Hepatocyte (in vitro differentiated cells): Measurements from ENCODE around the gene TMEM51. TPM values are rescaled to one million over a fixed set of nuclear protein-coding genes. Genes with fewer than 3 reads are reported as not detected.

ENCODE experiments used
- DNase-seq: peaks from one replicate; pipeline ENCODE4 v3.0.0-alpha.2; 2016; ENCODE audit warnings: low spot score
- H2AFZ ChIP-seq: fragments of 200-600 bp; sonication (generic); 2 replicates; pipeline ENCODE4 v1.6.0; 2016; ENCODE audit warnings: antibody characterized with exemption, mild to moderate bottlenecking
- H3K27ac ChIP-seq: fragments of 200-600 bp; sonication (generic); 2 replicates; pipeline ENCODE4 v1.5.1; 2016; ENCODE audit warnings: mild to moderate bottlenecking
- H3K27me3 ChIP-seq: fragments of 200-600 bp; sonication (generic); 2 replicates; pipeline ENCODE4 v1.6.1; 2016
- H3K36me3 ChIP-seq: fragments of 200-600 bp; sonication (generic); replicated peaks from 2 replicates; pipeline ENCODE4 v1.5.1; 2016; ENCODE audit warnings: low read depth; ENCODE audit not compliant: insufficient read depth
- H3K4me1 ChIP-seq: fragments of 200-600 bp; sonication (generic); 2 replicates; pipeline ENCODE4 v1.5.1; 2016; ENCODE audit warnings: mild to moderate bottlenecking, moderate library complexity; ENCODE audit not compliant: insufficient read depth
- H3K4me2 ChIP-seq: fragments of 200-600 bp; sonication (generic); 2 replicates; pipeline ENCODE4 v1.6.0; 2016
- H3K4me3 ChIP-seq: fragments of 200-600 bp; sonication (generic); 2 replicates; pipeline ENCODE4 v1.5.1; 2016; ENCODE audit warnings: mild to moderate bottlenecking
- H3K79me2 ChIP-seq: fragments of 200-600 bp; sonication (generic); 2 replicates; pipeline ENCODE4 v1.6.0; 2017; ENCODE audit warnings: mild to moderate bottlenecking
- H3K9me2 ChIP-seq: fragments of 200-600 bp; sonication (generic); replicated peaks from 2 replicates; pipeline ENCODE4 v1.6.0; 2017; ENCODE audit warnings: mild to moderate bottlenecking; ENCODE audit not compliant: insufficient read depth
- H3K9me3 ChIP-seq: fragments of 200-600 bp; sonication (generic); 2 replicates; pipeline ENCODE4 v1.5.1; 2016; ENCODE audit warnings: low read depth, mild to moderate bottlenecking
- H4K20me1 ChIP-seq: fragments of 200-600 bp; sonication (generic); 2 replicates; pipeline ENCODE4 v1.6.0; 2016; ENCODE audit warnings: mild to moderate bottlenecking; ENCODE audit not compliant: insufficient read depth, poor library complexity, severe bottlenecking
- EZH2 ChIP-seq: fragments of 200-600 bp; sonication (generic); IDR thresholded peaks from 2 replicates; pipeline ENCODE4 v1.6.1; 2016; ENCODE audit warnings: antibody characterized with exemption, mild to moderate bottlenecking, borderline replicate concordance
- EZH2phosphoT487 ChIP-seq: fragments of 200-600 bp; sonication (generic); IDR thresholded peaks from one replicate; pipeline ENCODE4 v1.6.1; 2018; ENCODE audit warnings: antibody characterized with exemption, mild to moderate bottlenecking, low read depth, moderate library complexity; ENCODE audit not compliant: unreplicated experiment, severe bottlenecking
- WGBS: methylation state at CpG from one replicate; pipeline ENCODE4 v1.1.6; 2016; ENCODE audit warnings: low lambda C conversion rate; ENCODE audit errors: missing lambda C conversion rate; 5-methylcytosine and 5-hydroxymethylcytosine counted together
- polyA plus RNA-seq: library from polyadenylated mRNA; unstranded; fragments of >200 nt; fragmentation: Nextera tagmentation; extraction: Ambion mirVana; gene quantifications from 2 replicates; pipeline ENCODE4 v1.2.1, GENCODE V29; 2016
- total RNA-seq: library from RNA; depleted of rRNA; stranded (reverse); fragments of >200 nt; gene quantifications from 2 replicates; pipeline ENCODE4 v1.2.3, GENCODE V29; 2014
- TF ChIP-seq, protein P1 (sequence below): fragments of 200-600 bp; sonication (generic); IDR thresholded peaks from 2 replicates; pipeline ENCODE4 v1.5.1; 2016; ENCODE audit warnings: antibody characterized with exemption, mild to moderate bottlenecking; ENCODE audit not compliant: poor library complexity

TMEM51 gene
- total and polyA plus RNA-seq, 2 experiments from 2014 or later = 23.4 to 24.0 TPM

DNA sequence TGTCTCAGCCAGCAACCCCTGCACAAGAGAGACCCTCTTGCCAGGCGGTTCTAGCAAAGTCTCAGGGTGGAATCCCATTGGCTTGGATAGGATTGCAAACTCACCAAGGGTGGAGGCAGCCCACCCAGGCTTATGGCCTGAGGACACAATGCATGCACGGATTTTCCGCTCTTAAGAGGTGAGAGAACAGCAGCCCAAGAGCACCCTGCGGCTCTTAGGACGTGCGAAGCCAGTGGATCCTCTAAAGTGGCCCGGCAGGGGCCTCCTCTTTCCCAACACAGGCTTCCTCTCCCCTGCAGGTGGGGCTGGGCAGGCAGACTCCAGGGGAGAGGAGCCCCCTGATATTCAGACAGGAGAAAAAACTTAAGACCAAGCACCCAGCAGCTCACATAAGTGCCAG, 31.2 kb upstream of the TMEM51 start:
- 74% methylated on average over 7 of the region's 7 CpGs for WGBS

GRCh38 chr1:15123270-15123669, 30.3 kb upstream of the TMEM51 start:
- Histone ChIP-seq H3K27me3 (no peaks in the 10 kb centered on the region), H4K20me1 (no peaks in the 10 kb centered on the region), H3K9me2 (no peaks in the 10 kb centered on the region), H3K4me1 (no peaks in the 10 kb centered on the region), H3K4me2 (no peak overlapping the region), H3K4me3 (no peak overlapping the region), H3K79me2 (no peaks in the 10 kb centered on the region), H2AFZ (no peak overlapping the region), H3K36me3 (no peaks in the 10 kb centered on the region), H3K9me3 (no peaks in the 10 kb centered on the region), H3K27ac (no peak overlapping the region)
- no peak for DNase-seq
- TF ChIP-seq EZH2 = no peak
- TF ChIP-seq, protein P1, sequence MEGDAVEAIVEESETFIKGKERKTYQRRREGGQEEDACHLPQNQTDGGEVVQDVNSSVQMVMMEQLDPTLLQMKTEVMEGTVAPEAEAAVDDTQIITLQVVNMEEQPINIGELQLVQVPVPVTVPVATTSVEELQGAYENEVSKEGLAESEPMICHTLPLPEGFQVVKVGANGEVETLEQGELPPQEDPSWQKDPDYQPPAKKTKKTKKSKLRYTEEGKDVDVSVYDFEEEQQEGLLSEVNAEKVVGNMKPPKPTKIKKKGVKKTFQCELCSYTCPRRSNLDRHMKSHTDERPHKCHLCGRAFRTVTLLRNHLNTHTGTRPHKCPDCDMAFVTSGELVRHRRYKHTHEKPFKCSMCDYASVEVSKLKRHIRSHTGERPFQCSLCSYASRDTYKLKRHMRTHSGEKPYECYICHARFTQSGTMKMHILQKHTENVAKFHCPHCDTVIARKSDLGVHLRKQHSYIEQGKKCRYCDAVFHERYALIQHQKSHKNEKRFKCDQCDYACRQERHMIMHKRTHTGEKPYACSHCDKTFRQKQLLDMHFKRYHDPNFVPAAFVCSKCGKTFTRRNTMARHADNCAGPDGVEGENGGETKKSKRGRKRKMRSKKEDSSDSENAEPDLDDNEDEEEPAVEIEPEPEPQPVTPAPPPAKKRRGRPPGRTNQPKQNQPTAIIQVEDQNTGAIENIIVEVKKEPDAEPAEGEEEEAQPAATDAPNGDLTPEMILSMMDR = no peak
- no peak for TF ChIP-seq EZH2phosphoT487
- 62% methylated on average over 5 of the region's 5 CpGs for WGBS

More for the DNA sequence above, 31.2 kb upstream of the TMEM51 start:
- no peaks in the 10 kb centered on the region for H3K79me2 ChIP-seq
- no peaks in the 10 kb centered on the region for H3K9me2 ChIP-seq
- TF ChIP-seq EZH2phosphoT487 (no peak), EZH2 (no peak)
- TF ChIP-seq, protein P1 = no peak
- no peak overlapping the region for H3K4me2 ChIP-seq
- no peaks in the 10 kb centered on the region for H4K20me1 ChIP-seq
- no peak overlapping the region for H3K4me3 ChIP-seq
- H3K27me3 ChIP-seq = no peaks in the 10 kb centered on the region
- no peak for DNase-seq
- no peak overlapping the region for H2AFZ ChIP-seq
- H3K9me3 ChIP-seq = no peaks in the 10 kb centered on the region
- H3K36me3 ChIP-seq = no peaks in the 10 kb centered on the region
- no peaks in the 10 kb centered on the region for H3K4me1 ChIP-seq
- H3K27ac ChIP-seq = no peak overlapping the region

DNA sequence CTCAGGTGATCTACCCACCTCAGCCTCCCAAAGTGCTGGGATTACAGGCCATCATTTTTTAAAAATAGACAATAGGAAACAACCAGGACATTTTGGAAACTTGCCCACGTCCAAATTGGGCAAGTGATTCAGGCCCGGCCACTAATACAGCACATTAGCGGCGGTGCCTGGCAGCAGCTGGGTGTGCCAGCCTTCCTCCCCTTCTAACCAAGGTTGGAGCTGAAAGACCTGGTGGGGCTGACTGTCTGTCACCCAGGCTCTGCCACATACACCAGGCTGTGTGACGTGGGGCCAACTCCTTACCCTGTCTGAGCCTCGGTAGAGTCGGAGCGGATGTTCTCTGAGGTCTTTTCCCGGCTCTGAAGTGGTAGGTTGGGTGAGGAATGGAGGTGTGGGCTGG, 29.6 kb upstream of the TMEM51 start:
- Histone ChIP-seq H3K9me3 (no peaks in the 10 kb centered on the region), H4K20me1 (no peaks in the 10 kb centered on the region), H3K4me1 (no peaks in the 10 kb centered on the region), H3K79me2 (no peaks in the 10 kb centered on the region), H3K9me2 (no peaks in the 10 kb centered on the region), H2AFZ (no peak overlapping the region), H3K36me3 (no peaks in the 10 kb centered on the region), H3K4me3 (no peak overlapping the region), H3K4me2 (no peak overlapping the region), H3K27ac (no peak overlapping the region), H3K27me3 (no peaks in the 10 kb centered on the region)
- 97% methylated on average over 9 of the region's 9 CpGs for WGBS
- no peak for DNase-seq
- TF ChIP-seq EZH2 (no peak), EZH2phosphoT487 (no peak)
- TF ChIP-seq, protein P1 = no peak
